Rectal smooth muscle tissue (tissue), 1 donor: ENCODE results near the gene APBA1.

Source experiments
- H3K27ac ChIP-seq: one replicate; pipeline ENCODE4 v1.7.0; 2013; ENCODE audit warnings: low read depth, low read length, inconsistent platforms
- H3K27me3 ChIP-seq: one replicate; pipeline ENCODE4 v1.7.0; 2013; ENCODE audit warnings: low read length; ENCODE audit not compliant: control insufficient read depth, insufficient read depth
- H3K36me3 ChIP-seq: one replicate; pipeline ENCODE4 v1.7.0; 2013; ENCODE audit warnings: low read length; ENCODE audit not compliant: control insufficient read depth, insufficient read depth
- H3K4me1 ChIP-seq: one replicate; pipeline ENCODE4 v1.7.0; 2013; ENCODE audit warnings: low read length; ENCODE audit not compliant: control insufficient read depth, insufficient read depth
- H3K4me3 ChIP-seq: one replicate; pipeline ENCODE4 v1.7.0; 2013; ENCODE audit warnings: low read length
- H3K9ac ChIP-seq: one replicate; pipeline ENCODE4 v1.7.0; 2013; ENCODE audit warnings: low read length

Gene APBA1

DNA sequence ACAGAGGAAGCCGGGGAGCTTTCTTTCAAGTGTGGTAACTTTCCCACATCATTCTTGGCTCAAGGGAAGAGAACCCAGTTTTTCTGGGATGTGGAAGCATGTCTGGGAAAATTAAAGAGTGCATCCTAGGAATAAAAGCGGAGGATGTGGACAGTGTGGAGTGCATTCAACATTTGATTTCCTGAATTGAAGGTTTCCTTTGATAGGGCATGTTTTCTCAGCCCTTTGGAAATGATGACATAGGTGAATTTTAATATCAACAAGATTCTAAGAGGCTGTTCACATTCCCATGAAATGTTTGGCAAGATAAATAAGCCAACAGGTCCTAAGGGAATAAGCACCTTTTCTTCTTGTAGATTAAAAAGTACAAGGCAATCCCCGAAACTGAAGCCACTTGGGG is 283.6 kb downstream of the APBA1 start:
- Histone ChIP-seq H3K27ac (no peak overlapping the region), H3K4me3 (no peak overlapping the region), H3K4me1 (peaks cover 10% of the 10 kb centered on the region), H3K27me3 (no peaks in the 10 kb centered on the region), H3K36me3 (no peaks in the 10 kb centered on the region), H3K9ac (no peak overlapping the region)

DNA sequence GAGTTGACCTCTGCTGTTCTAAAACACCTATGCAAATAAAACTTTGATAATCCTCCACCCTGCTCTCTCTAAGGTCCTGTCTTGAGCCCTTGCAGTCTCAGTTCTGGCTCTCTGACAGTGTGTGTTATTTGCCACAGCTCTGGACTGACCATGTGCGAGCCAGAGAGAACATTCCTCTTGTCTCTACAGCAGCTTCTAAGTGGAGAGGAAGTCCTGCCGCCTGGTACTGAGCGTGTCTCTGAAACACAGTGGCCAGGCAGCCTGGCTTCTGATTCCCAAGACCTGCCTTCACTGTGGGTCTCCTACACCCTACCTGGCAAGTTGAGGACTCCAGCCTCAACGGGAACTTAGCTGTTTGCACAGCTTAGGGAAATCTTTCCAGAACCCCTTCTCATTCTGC is 285.5 kb downstream of the APBA1 start:
- Histone ChIP-seq H3K4me1 (peaks cover 4% of the 10 kb centered on the region), H3K27ac (no peak overlapping the region), H3K36me3 (no peaks in the 10 kb centered on the region), H3K9ac (no peak overlapping the region), H3K4me3 (no peak overlapping the region), H3K27me3 (no peaks in the 10 kb centered on the region)

DNA sequence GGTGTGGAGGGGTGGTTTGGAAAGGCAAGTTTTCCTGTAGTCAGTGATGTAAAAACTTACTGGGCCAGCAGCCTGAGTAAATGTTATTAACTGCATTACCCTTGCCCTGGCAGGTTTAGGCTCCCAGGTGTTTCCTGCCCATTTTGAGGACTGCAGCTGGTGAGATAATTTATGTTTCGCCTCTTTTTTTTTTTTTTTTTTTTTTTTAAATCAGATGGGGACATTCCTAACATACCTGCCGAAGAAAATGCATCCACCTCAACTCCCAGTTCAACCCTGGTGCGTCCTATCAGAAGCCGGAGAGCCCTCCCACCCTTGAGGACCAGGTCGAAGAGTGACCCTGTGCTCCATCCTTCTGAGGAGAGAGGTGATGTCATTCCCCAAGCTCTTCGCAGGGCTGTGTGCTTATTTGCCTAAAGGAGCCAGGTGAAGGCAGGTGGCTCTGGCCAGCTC is 286.6 kb downstream of the APBA1 start:
- peaks cover under 1% of the 10 kb centered on the region for H3K4me1 ChIP-seq
- H3K27ac ChIP-seq: no peak overlapping the region
- H3K4me3 ChIP-seq: no peak overlapping the region
- H3K27me3 ChIP-seq: no peaks in the 10 kb centered on the region
- H3K36me3 ChIP-seq: no peaks in the 10 kb centered on the region
- no peak overlapping the region for H3K9ac ChIP-seq

DNA sequence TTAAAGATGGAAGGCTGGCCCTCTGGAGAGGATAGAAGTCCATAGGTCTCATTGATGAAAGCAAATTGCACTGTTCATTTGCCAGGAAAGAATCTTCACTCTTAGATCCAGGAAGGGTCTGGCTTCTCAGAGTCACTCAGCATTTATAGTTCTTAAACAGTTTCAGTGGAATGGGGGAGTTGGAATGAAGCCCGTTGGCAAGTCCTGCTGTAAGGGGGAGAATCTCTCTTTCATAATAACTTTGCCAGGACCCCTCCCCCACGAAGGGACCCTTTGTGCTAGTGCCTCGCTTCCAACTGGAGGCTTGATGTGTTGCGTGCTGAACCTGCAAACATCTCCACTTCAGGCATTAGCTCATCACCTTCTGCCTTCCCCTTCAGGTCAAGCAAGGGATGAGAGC is 290.0 kb downstream of the APBA1 start:
- no peak overlapping the region for H3K27ac ChIP-seq
- H3K27me3 ChIP-seq: no peaks in the 10 kb centered on the region
- H3K9ac ChIP-seq: no peak overlapping the region
- no peak overlapping the region for H3K4me3 ChIP-seq
- H3K36me3 ChIP-seq: no peaks in the 10 kb centered on the region
- H3K4me1 ChIP-seq: peaks cover 10% of the 10 kb centered on the region

DNA sequence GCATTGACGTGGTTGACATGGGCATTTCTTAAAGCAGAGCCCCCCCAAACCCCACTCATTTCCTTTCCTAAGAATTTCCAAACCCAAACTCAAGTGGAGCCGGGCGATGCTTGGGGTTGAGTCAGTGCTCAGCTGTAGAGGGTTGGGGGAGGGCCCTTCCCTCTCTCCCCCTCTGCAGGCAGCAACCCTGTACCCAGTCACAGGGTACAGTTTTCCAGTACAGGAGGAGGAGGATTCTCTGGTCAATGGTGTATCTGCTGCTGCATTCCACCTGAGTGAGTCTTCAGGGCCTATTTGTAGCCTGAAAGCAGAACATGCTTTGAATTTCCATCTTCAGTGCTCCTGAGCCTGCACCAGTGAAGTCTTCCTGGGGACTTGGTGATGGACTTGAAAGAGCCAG is 291.4 kb downstream of the APBA1 start:
- Histone ChIP-seq H3K4me1 (peaks cover 17% of the 10 kb centered on the region), H3K36me3 (no peaks in the 10 kb centered on the region), H3K27me3 (no peaks in the 10 kb centered on the region), H3K9ac (no peak overlapping the region), H3K4me3 (no peak overlapping the region), H3K27ac (no peak overlapping the region)

DNA sequence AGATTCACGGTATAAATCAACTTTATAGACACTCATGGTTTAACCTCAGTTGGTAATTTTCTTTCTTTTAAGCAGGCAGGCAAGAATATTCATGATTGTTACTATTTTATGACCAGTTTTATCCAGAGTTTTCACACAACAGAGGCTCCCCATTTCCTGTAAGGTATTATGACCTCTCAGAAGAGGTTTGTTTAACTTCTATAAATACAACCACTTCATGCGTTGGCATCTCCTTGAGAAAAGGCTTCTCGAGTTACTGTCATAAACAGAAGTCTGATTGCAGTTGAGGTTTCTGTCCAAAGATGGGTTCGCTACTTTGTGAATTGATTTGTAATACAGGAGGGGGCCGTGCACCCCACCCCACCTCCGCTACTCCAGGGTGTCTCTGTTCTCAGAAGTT is 291.9 kb downstream of the APBA1 start:
- Histone ChIP-seq H3K27me3 (no peaks in the 10 kb centered on the region), H3K36me3 (no peaks in the 10 kb centered on the region), H3K27ac (no peak overlapping the region), H3K4me3 (no peak overlapping the region), H3K4me1 (peaks cover 17% of the 10 kb centered on the region), H3K9ac (no peak overlapping the region)

DNA sequence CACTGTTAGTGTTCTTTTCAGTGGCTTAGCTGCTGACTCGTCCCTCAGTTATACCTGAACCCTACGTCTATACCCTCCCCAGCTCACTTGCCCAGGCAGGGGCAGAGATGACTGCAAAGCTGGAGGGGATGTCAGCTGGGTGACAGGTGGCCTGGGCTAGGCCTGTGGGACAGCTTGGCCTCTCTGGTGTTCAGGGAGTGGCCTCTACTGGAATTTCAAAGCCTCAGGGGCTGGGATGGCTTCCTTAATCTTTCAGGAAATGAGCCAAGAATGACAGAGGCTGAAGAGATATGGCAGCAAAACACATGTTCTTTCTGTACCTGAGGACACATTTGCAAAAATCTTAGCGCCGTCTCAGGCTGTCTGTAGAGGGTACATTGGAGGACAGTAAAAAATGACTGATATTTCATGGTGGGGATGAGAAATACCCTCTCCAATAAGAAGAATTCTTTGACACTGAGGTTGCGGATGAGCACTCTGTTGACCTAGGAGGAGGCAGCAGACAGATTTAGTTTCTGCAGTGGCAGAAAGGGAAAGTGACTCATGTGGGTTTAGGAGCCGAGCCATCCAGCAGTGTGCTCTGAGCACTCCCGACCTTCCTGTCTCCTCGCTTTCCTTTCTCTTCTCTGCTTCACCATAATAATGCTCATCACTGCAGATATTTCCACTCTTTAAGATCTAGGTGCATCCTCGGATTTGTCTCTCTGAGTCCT is 292.7 kb downstream of the APBA1 start:
- Histone ChIP-seq H3K4me3 (no peak overlapping the region), H3K27ac (no peak overlapping the region), H3K36me3 (no peaks in the 10 kb centered on the region), H3K9ac (no peak overlapping the region), H3K4me1 (peaks cover 17% of the 10 kb centered on the region), H3K27me3 (no peaks in the 10 kb centered on the region)

DNA sequence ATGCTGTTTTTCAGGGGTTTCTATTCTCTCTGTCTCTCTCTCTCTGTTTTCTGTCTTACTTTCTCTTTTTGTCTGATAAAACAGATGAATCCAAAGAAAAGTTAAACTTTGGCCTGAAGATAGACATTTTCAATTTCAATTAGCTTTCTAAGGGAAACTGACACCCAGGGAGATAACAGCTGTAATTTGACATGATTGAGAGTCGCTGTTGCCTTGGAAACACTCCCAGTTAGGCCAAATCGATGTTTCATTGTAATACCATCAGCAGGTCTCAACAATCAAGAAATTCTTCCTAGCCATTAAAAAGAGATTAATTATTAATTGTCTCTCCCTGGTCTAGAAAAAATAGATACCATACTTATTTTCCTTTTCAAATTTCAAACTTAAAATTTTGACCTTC is 294.2 kb downstream of the APBA1 start:
- Histone ChIP-seq H3K4me3 (no peak overlapping the region), H3K27me3 (no peaks in the 10 kb centered on the region), H3K4me1 (peaks cover 17% of the 10 kb centered on the region), H3K36me3 (no peaks in the 10 kb centered on the region), H3K9ac (no peak overlapping the region), H3K27ac (no peak overlapping the region)
